Tibial nerve (tissue), 4 donors: ENCODE results near the gene COX6A1. TPM values are rescaled to one million over a fixed set of nuclear protein-coding genes. Genes with fewer than 3 reads are reported as not detected.

Experiments used
- DNase-seq, 2 donors: peaks; one replicate each; pipeline ENCODE4 v3.0.0-alpha.2; 2019; ENCODE audit warnings: low spot score in 2 of 2
- H3K27ac ChIP-seq, 4 donors: fragments of 200-600 bp; sonication (generic) in 3 of 4; one replicate each; pipeline ENCODE4 v1.5.1; 2017 to 2019; ENCODE audit warnings: mild to moderate bottlenecking in 1 of 4
- H3K27me3 ChIP-seq, 2 donors: fragments of 200-600 bp; sonication (generic) in 1 of 2; one replicate each; pipeline versions ENCODE4 v1.5.1 to v1.6.0; 2017 to 2019
- H3K36me3 ChIP-seq, 3 donors: fragments of 200-600 bp; sonication (generic); one replicate each; pipeline ENCODE4 v1.5.1; 2018 to 2019
- H3K4me1 ChIP-seq, 4 donors: fragments of 200-600 bp; sonication (generic) in 3 of 4; one replicate each; pipeline ENCODE4 v1.5.1; 2017 to 2019
- H3K4me3 ChIP-seq, 4 donors: fragments of 200-600 bp; sonication (generic) in 3 of 4; one replicate each; pipeline ENCODE4 v1.5.1; 2017 to 2019; ENCODE audit warnings: mild to moderate bottlenecking in 1 of 4, moderate library complexity in 1 of 4
- H3K9me3 ChIP-seq, 4 donors: fragments of 200-600 bp; sonication (generic) in 3 of 4; one replicate each; pipeline ENCODE4 v1.5.1; 2017 to 2019
- CTCF ChIP-seq, 5 experiments: fragments of 200-600 bp in 3 of 5; fragments of 450-650 bp in 2 of 5; sonication (generic) in 3 of 5; IDR thresholded peaks; one replicate each; pipeline ENCODE4 v1.5.1; 2016 to 2019; ENCODE audit warnings: antibody characterized with exemption in 5 of 5, mild to moderate bottlenecking in 3 of 5, moderate library complexity in 2 of 5
- EP300 ChIP-seq, 2 donors: sonication (generic); formaldehyde crosslinking; IDR thresholded peaks; one replicate each; pipeline ENCODE4 v1.6.1; 2017; ENCODE audit warnings: antibody characterized with exemption in 2 of 2, mild to moderate bottlenecking in 1 of 2
- POLR2A ChIP-seq, 2 donors: fragments of 450-650 bp; IDR thresholded peaks; one replicate each; pipeline ENCODE4 v1.6.1; 2017; ENCODE audit warnings: antibody characterized with exemption in 2 of 2, mild to moderate bottlenecking in 2 of 2, moderate library complexity in 2 of 2
- WGBS, 2 donors: methylation state at CpG; one replicate each; pipeline ENCODE4 v1.1.5; 2018; 5-methylcytosine and 5-hydroxymethylcytosine counted together
- total RNA-seq, 4 donors: library from RNA; depleted of rRNA; stranded (reverse); fragments of >200 nt; gene quantifications; one replicate each; pipeline ENCODE4 v1.1.0, GENCODE V29; 2016

Gene COX6A1
- total RNA-seq, 4 donors from 2014 or later, result 458 to 661 (median 570) TPM

- H3K27me3 ChIP-seq, result peaks cover 0 to 52% of the 10 kb centered on the region in 2 donors
- 34 to 46% methylated on average over 32 to 33 of the region's 33 CpGs for WGBS, 2 donors
- H3K27ac ChIP-seq, result no peak overlapping the region
Observed at GRCh38 chr12:120397824-120398540, 39.9 kb upstream of the COX6A1 start.

DNA sequence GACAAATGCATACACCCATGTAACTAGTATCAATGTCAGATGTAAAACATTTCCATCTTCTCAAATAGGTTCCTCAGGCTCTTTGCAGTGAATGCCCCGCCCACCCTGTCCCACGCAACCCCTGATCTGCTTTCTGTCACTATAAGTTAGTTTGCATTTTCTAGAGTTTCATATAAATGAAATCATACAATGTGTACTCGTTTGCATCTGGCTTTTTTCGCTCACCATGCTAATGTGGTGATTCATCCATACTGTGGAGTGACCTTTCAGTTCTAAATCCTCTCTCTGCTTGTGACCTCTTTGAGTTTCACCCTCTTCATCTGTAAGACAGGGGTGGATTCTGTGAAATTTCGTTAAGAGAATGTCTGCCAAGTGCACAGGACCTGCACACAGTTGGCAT lies 38.4 kb upstream of the COX6A1 start:
- Histone ChIP-seq H3K27ac (no peak overlapping the region), H3K9me3 (no peaks in the 10 kb centered on the region), H3K27me3 (peaks cover 0 to 38% of the 10 kb centered on the region in 2 donors), H3K4me3 (no peak overlapping the region), H3K4me1 (no peaks in the 10 kb centered on the region), H3K36me3 (no peaks in the 10 kb centered on the region)
- WGBS, 2 donors, result 44 to 60% methylated on average over 5 of the region's 5 CpGs
- no peak for DNase-seq
- no peak for TF ChIP-seq EP300 (IDR thresholded peaks at IDR 0.05)
- no peak for TF ChIP-seq POLR2A (IDR thresholded peaks at IDR 0.05)
- no peak for TF ChIP-seq CTCF (IDR thresholded peaks at IDR 0.05)

More at GRCh38 chr12:120397824-120398540, 39.9 kb upstream of the COX6A1 start:
- Histone ChIP-seq H3K9me3 (no peaks in the 10 kb centered on the region), H3K36me3 (no peaks in the 10 kb centered on the region), H3K4me1 (no peaks in the 10 kb centered on the region), H3K4me3 (no peak overlapping the region)
- TF ChIP-seq POLR2A (IDR thresholded peaks at IDR 0.05) (no peak), CTCF (IDR thresholded peaks at IDR 0.05) (no peak), EP300 (IDR thresholded peaks at IDR 0.05) (no peak)
- DNase-seq, result no peak

- DNase-seq, result no peak
- H3K36me3 ChIP-seq, result no peaks in the 10 kb centered on the region
- no peak overlapping the region for H3K4me3 ChIP-seq
- TF ChIP-seq CTCF (IDR thresholded peaks at IDR 0.05) (no peak), EP300 (IDR thresholded peaks at IDR 0.05) (no peak), POLR2A (IDR thresholded peaks at IDR 0.05) (no peak)
- no peaks in the 10 kb centered on the region for H3K4me1 ChIP-seq
- WGBS, 2 donors, result 16 to 26% methylated on average over 13 of the region's 13 CpGs
- peaks cover 0 to 14% of the 10 kb centered on the region in 2 donors for H3K27me3 ChIP-seq
- H3K9me3 ChIP-seq, result no peaks in the 10 kb centered on the region
- no peak overlapping the region for H3K27ac ChIP-seq
Observed at GRCh38 chr12:120402217-120402616, 35.7 kb upstream of the COX6A1 start.

- H3K27me3 ChIP-seq, result no peaks in the 10 kb centered on the region
- H3K9me3 ChIP-seq, result no peaks in the 10 kb centered on the region
- no peak for DNase-seq
- H3K4me3 ChIP-seq, result no peak overlapping the region
- H3K36me3 ChIP-seq, result no peaks in the 10 kb centered on the region
- H3K27ac ChIP-seq, result no peak overlapping the region
- no peaks in the 10 kb centered on the region for H3K4me1 ChIP-seq
- no peak for TF ChIP-seq EP300 (IDR thresholded peaks at IDR 0.05)
- TF ChIP-seq CTCF (IDR thresholded peaks at IDR 0.05), result no peak
- no peak for TF ChIP-seq POLR2A (IDR thresholded peaks at IDR 0.05)
- 75 to 85% methylated on average over 3 of the region's 3 CpGs for WGBS, 2 donors
Observed at GRCh38 chr12:120403869-120404268, 34.0 kb upstream of the COX6A1 start.

GRCh38 chr12:120404271-120404670 lies 33.6 kb upstream of the COX6A1 start:
- Histone ChIP-seq H3K9me3 (no peaks in the 10 kb centered on the region), H3K27me3 (no peaks in the 10 kb centered on the region), H3K4me3 (no peak overlapping the region), H3K27ac (no peak overlapping the region), H3K36me3 (no peaks in the 10 kb centered on the region), H3K4me1 (no peaks in the 10 kb centered on the region)
- WGBS, 2 donors, result 69 to 89% methylated on average over 1 of the region's 1 CpG
- TF ChIP-seq CTCF (IDR thresholded peaks at IDR 0.05) (no peak), POLR2A (IDR thresholded peaks at IDR 0.05) (no peak), EP300 (IDR thresholded peaks at IDR 0.05) (no peak)
- DNase-seq, result no peak
